Thyroid gland (tissue), 4 donors: ENCODE results near the gene NPPA.

ENCODE experiments used
- POLR2A ChIP-seq, 2 donors: fragments of 450-650 bp; IDR thresholded peaks; one replicate each; pipeline ENCODE4 v1.6.1; 2017; ENCODE audit warnings: antibody characterized with exemption in 2 of 2, mild to moderate bottlenecking in 2 of 2, moderate library complexity in 1 of 2
- TF ChIP-seq, protein P1 (sequence below), 6 experiments: fragments of 200-600 bp in 3 of 6; fragments of 450-650 bp in 3 of 6; sonication (generic) in 3 of 6; IDR thresholded peaks; one replicate each; pipeline ENCODE4 v1.5.1; 2016 to 2019; ENCODE audit warnings: antibody characterized with exemption in 6 of 6, mild to moderate bottlenecking in 2 of 6, inconsistent platforms in 1 of 6, moderate library complexity in 1 of 6

DNA sequence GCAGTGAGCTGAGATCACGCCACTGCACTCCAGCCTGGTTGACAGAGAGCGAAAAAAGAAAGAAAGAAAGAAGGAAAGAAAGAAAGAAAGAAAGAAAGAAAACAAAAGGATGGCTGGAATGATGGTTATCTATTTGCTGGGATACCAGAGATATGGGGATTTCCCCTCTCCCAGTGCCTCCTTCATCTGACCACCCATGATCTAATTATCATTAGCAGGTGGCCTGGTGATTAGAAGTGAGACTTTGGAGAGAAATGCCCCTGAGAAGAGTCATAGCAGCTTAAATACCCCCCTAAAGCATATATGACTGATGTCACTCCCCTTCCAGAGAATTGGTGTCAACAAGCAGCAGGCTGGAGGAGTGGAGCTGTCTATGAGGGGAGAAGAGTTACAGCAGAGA is 12.5 kb upstream of the NPPA start:
- TF ChIP-seq, protein P1, sequence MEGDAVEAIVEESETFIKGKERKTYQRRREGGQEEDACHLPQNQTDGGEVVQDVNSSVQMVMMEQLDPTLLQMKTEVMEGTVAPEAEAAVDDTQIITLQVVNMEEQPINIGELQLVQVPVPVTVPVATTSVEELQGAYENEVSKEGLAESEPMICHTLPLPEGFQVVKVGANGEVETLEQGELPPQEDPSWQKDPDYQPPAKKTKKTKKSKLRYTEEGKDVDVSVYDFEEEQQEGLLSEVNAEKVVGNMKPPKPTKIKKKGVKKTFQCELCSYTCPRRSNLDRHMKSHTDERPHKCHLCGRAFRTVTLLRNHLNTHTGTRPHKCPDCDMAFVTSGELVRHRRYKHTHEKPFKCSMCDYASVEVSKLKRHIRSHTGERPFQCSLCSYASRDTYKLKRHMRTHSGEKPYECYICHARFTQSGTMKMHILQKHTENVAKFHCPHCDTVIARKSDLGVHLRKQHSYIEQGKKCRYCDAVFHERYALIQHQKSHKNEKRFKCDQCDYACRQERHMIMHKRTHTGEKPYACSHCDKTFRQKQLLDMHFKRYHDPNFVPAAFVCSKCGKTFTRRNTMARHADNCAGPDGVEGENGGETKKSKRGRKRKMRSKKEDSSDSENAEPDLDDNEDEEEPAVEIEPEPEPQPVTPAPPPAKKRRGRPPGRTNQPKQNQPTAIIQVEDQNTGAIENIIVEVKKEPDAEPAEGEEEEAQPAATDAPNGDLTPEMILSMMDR (IDR thresholded peaks at IDR 0.05), result no peak
- TF ChIP-seq POLR2A (IDR thresholded peaks at IDR 0.05), result no peak
